OCI-LY7 (cell line): ENCODE measurements around the gene KLHDC3. TPM values are rescaled to one million over a fixed set of nuclear protein-coding genes. Genes with fewer than 3 reads are reported as not detected.
A peak's percentile ranks its signal among the peaks of the same experiment; 100 is the strongest.

Experiments
- BruUV-seq: library from RNA; stranded (reverse); fragments of 400-500 nt; replicated peaks from 2 replicates; lab custom pipeline; 2021; lab: Mats Ljungman, UMichigan
- CTCF ChIA-PET: fragments of 300-600 bp; sonication (Branson Sonifier 250); formaldehyde crosslinking; loops from one replicate; lab custom pipeline; 2022; ENCODE audit warnings: antibody characterized with exemption; ENCODE audit not compliant: unreplicated experiment; lab: Charles Lee
- POLR2A ChIA-PET: fragments of 300-600 bp; sonication (Branson Sonifier 250); formaldehyde crosslinking; loops from one replicate; lab custom pipeline; 2022; ENCODE audit warnings: antibody characterized with exemption; lab: Charles Lee
- DNase-seq: peaks from one replicate; pipeline ENCODE4 v3.0.0-alpha.2; 2015; ENCODE audit warnings: low spot score
- H2AFZ ChIP-seq: fragments of 200-600 bp; sonication (generic), shearing (Covaris generic); 2 replicates; pipeline ENCODE4 v1.6.1; 2014; ENCODE audit warnings: mild to moderate bottlenecking, antibody characterized with exemption, low read length, moderate library complexity
- H3K27ac ChIP-seq: fragments of 200-600 bp; sonication (generic); 2 replicates; pipeline ENCODE4 v1.5.1; 2014; ENCODE audit warnings: mixed run types, low read depth, mild to moderate bottlenecking, moderate library complexity, low read length, inconsistent platforms; ENCODE audit not compliant: poor library complexity, severe bottlenecking
- H3K36me3 ChIP-seq: fragments of 200-600 bp; sonication (generic); 2 replicates; pipeline ENCODE4 v1.6.1; 2014; ENCODE audit warnings: mild to moderate bottlenecking, antibody characterized with exemption, low read length, moderate library complexity, mixed read lengths; ENCODE audit not compliant: insufficient read depth
- H3K4me1 ChIP-seq: fragments of 200-600 bp; sonication (generic); 2 replicates; pipeline ENCODE4 v1.5.1; 2014; ENCODE audit warnings: mild to moderate bottlenecking, low read length; ENCODE audit not compliant: insufficient read depth, poor library complexity, severe bottlenecking
- H3K4me2 ChIP-seq: fragments of 200-600 bp; sonication (generic); 2 replicates; pipeline ENCODE4 v1.6.1; 2014; ENCODE audit warnings: mild to moderate bottlenecking, low read length
- H3K4me3 ChIP-seq: fragments of 200-600 bp; sonication (generic); 2 replicates; pipeline ENCODE4 v1.5.1; 2014; ENCODE audit warnings: mild to moderate bottlenecking, low read depth, low read length; ENCODE audit not compliant: poor library complexity, severe bottlenecking
- H3K79me2 ChIP-seq: fragments of 200-600 bp; sonication (generic); 2 replicates; pipeline ENCODE4 v1.6.1; 2016; ENCODE audit warnings: low read depth, mild to moderate bottlenecking, low read length, moderate library complexity, mixed read lengths; ENCODE audit not compliant: insufficient read depth
- H3K9me2 ChIP-seq: fragments of 200-600 bp; sonication (generic); 2 replicates; pipeline ENCODE4 v1.6.1; 2016; ENCODE audit warnings: mild to moderate bottlenecking, low read length, mixed read lengths; ENCODE audit not compliant: insufficient read depth
- H3K9me3 ChIP-seq: fragments of 200-600 bp; sonication (generic); 2 replicates; pipeline ENCODE4 v1.6.1; 2014; ENCODE audit warnings: mild to moderate bottlenecking, mixed run types, low read length, mixed read lengths
- H4K20me1 ChIP-seq: fragments of 200-600 bp; sonication (generic); 2 replicates; pipeline ENCODE4 v1.6.1; 2014; ENCODE audit warnings: mild to moderate bottlenecking, antibody characterized with exemption, low read length, moderate library complexity, mixed read lengths; ENCODE audit not compliant: insufficient read depth
- EZH2phosphoT487 ChIP-seq: fragments of 200-600 bp; sonication (generic); IDR thresholded peaks from 2 replicates; pipeline ENCODE4 v1.6.1; 2018; ENCODE audit warnings: low read depth, borderline replicate concordance, mild to moderate bottlenecking, mixed run types, antibody characterized with exemption, low read length, moderate library complexity, mixed read lengths
- intact Hi-C: fragments of 100-400 bp; cut with micrococcal nuclease; formaldehyde crosslinking; loops from one replicate; pipeline ENCODE4 v1.10.0; 2022; ENCODE audit not compliant: unreplicated experiment
- total RNA-seq, 2 experiments: library from RNA; depleted of rRNA in 1 of 2; stranded (reverse); fragments of >200 nt in 1 of 2; shearing (Covaris generic) in 1 of 2; gene quantifications; 2 replicates each; pipeline ENCODE4 v1.2.3, GENCODE V29; 2014 to 2022
- TF ChIP-seq, protein P1 (sequence below): fragments of 200-600 bp; sonication (generic); conservative IDR thresholded peaks from 2 replicates; pipeline ENCODE4 v1.5.1; 2014; ENCODE audit warnings: mild to moderate bottlenecking, antibody characterized with exemption, low read length, moderate library complexity, mixed read lengths

Gene KLHDC3
- total RNA-seq, 2 experiments from 2014 or later, result 89.9 to 91.4 TPM

DNA sequence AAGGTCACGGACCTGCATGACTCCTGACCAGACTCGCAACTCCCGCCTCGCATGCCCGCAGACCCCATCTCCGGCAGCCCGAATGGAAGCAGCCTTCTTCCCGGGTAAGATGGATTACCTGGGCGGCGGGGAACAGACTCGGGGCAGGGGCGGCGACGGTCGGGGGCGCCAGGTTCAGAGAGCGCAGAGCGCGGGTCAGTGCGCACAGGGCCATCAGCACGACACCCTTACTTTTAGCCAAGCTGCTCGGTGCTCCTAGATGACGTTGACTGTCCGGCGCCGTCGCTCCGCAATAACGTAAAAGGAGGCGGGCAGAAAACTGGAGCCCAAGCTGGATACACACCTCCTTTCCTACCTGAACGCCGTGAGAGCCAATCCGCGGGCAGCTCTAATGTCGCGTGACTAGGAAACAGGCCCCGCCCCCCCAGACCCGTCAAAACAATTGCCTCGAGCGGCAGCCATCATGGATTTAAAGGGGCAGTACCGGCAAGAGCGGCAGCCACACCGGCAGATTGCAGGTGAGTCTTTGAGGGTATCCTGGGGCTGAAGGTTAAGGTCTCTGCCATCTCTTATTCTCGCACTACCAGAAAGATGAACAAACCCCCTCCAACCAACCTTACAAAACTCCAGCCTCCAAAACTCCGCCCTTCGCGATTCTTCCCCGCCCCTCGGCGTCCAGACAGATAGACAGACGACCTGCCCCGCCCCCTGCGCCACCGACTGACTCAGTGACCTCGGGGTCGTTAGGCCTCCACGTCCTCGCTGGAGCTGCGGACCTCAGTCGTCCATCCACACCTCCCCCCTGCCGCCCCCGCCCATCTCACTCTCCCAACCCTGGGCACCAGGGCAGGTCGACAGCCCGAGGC is 45.4 kb downstream of the KLHDC3 start, which contains the start of the genes KLC4 and MRPL2:
Gene KLC4 (plus strand): TSS at position 464 of the 866 bp plus-strand sequence. CDS start 1,705 bp downstream, outside the sequence.
Gene MRPL2 (minus strand): TSS at position 267 of the 866 bp plus-strand sequence. CDS start 53 bp downstream, at position 214.
- no TSS peak for BruUV-seq
- Histone ChIP-seq H3K27ac (peak within 1 kb of the TSS; percentile 23), H3K4me1 (peaks cover 18% of the 10 kb centered on the region), H3K9me2 (no peaks in the 10 kb centered on the region), H3K36me3 (peaks cover 11% of the 10 kb centered on the region), H3K9me3 (no peaks in the 10 kb centered on the region), H4K20me1 (no peaks in the 10 kb centered on the region), H3K79me2 (peaks cover 17% of the 10 kb centered on the region), H2AFZ (peak within 1 kb of the TSS; percentile 87), H3K4me3 (peak within 1 kb of the TSS; percentile 95), H3K4me2 (peak within 1 kb of the TSS; percentile 97)
- intact Hi-C loops, result no loop called here
- TF ChIP-seq EZH2phosphoT487, result no peak
- TF ChIP-seq, protein P1, sequence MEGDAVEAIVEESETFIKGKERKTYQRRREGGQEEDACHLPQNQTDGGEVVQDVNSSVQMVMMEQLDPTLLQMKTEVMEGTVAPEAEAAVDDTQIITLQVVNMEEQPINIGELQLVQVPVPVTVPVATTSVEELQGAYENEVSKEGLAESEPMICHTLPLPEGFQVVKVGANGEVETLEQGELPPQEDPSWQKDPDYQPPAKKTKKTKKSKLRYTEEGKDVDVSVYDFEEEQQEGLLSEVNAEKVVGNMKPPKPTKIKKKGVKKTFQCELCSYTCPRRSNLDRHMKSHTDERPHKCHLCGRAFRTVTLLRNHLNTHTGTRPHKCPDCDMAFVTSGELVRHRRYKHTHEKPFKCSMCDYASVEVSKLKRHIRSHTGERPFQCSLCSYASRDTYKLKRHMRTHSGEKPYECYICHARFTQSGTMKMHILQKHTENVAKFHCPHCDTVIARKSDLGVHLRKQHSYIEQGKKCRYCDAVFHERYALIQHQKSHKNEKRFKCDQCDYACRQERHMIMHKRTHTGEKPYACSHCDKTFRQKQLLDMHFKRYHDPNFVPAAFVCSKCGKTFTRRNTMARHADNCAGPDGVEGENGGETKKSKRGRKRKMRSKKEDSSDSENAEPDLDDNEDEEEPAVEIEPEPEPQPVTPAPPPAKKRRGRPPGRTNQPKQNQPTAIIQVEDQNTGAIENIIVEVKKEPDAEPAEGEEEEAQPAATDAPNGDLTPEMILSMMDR, result no peak
- ChIA-PET POLR2A (interaction anchor here (0.6 to 2.2 kb wide), 15 partner anchors 9 to 920 kb away, joined by 3 to 7 read pairs (median 4); partner anchors contain the start of genes KLHDC3, MEA1, PEX6 and PPP2R5D), CTCF (interaction anchor here (0.9 to 1.2 kb wide), 3 partner anchors 12 to 165 kb away, joined by 3 to 4 read pairs (median 3); no protein-coding TSS in a partner anchor)
- peak; percentile 99 for DNase-seq

GRCh38 chr6:43060034-43060754 is 46.1 kb downstream of the KLHDC3 start:
- TF ChIP-seq, protein P1, result no peak
- no peak for TF ChIP-seq EZH2phosphoT487
- peak overlapping the region; percentile 95 for H3K4me3 ChIP-seq
- peak overlapping the region; percentile 13 for H3K27ac ChIP-seq

More at GRCh38 chr6:43060034-43060754, 46.1 kb downstream of the KLHDC3 start:
- Histone ChIP-seq H3K4me2 (peak overlapping the region; percentile 97), H4K20me1 (no peaks in the 10 kb centered on the region), H3K79me2 (peaks cover 17% of the 10 kb centered on the region), H3K9me3 (no peaks in the 10 kb centered on the region), H3K9me2 (no peaks in the 10 kb centered on the region), H3K36me3 (peaks cover 11% of the 10 kb centered on the region), H3K4me1 (peaks cover 17% of the 10 kb centered on the region), H2AFZ (peak overlapping the region; percentile 87)
- no peak for DNase-seq
- BruUV-seq, result no TSS peak
- CTCF ChIA-PET, result interaction anchor here (0.6 to 1.0 kb wide), 3 partner anchors 83 to 92 kb away, joined by 3 to 4 read pairs (median 3); no protein-coding TSS in a partner anchor
- intact Hi-C loops, result no loop called here
- POLR2A ChIA-PET, result interaction anchor here (0.7 to 2.2 kb wide), 6 partner anchors 16 to 461 kb away, joined by 3 to 6 read pairs (median 3); partner anchors contain the start of gene PTK7
